CD14-positive monocyte (primary cell): ENCODE data around the gene CDH8. TPM values are rescaled to one million over a fixed set of nuclear protein-coding genes. Genes with fewer than 3 reads are reported as not detected.

ENCODE experiments used
- DNase-seq, 3 donors: peaks; one replicate each; pipeline ENCODE4 v3.0.0-alpha.2; 2011 to 2022
- H2AFZ ChIP-seq: 2 replicates; pipeline ENCODE4 v1.6.0; 2012; ENCODE audit warnings: mild to moderate bottlenecking, low read depth, low read length, inconsistent platforms; ENCODE audit not compliant: insufficient read depth, poor library complexity, severe bottlenecking
- H3K27ac ChIP-seq, 2 donors: 1 replicate in 1 of 2; 2 replicates in 1 of 2; pipeline ENCODE4 v1.5.1; 2012 to 2013; ENCODE audit warnings: low read length in 2 of 2, control low read depth in 1 of 2, inconsistent platforms in 1 of 2, low read depth in 1 of 2, mild to moderate bottlenecking in 1 of 2
- H3K27me3 ChIP-seq, 2 donors: one replicate each; pipeline versions ENCODE4 v1.6.0 to v1.6.1; 2011 to 2013; ENCODE audit warnings: low read length in 2 of 2; ENCODE audit not compliant: control insufficient read depth in 2 of 2, insufficient read depth in 2 of 2
- H3K36me3 ChIP-seq, 2 donors: replicated peaks in 1 of 2; 1 replicate in 1 of 2; 2 replicates in 1 of 2; pipeline versions ENCODE4 v1.5.1 to v1.6.1; 2012 to 2013; ENCODE audit warnings: low read length in 2 of 2, control low read depth in 1 of 2, inconsistent platforms in 1 of 2, mild to moderate bottlenecking in 1 of 2; ENCODE audit not compliant: insufficient read depth in 2 of 2, control insufficient read depth in 1 of 2
- H3K4me1 ChIP-seq, 2 donors: 1 replicate in 1 of 2; 2 replicates in 1 of 2; pipeline versions ENCODE4 v1.5.1 to v1.6.1; 2012 to 2013; ENCODE audit warnings: low read length in 2 of 2, control low read depth in 1 of 2, inconsistent platforms in 1 of 2, mild to moderate bottlenecking in 1 of 2, moderate library complexity in 1 of 2; ENCODE audit not compliant: insufficient read depth in 2 of 2, control insufficient read depth in 1 of 2
- H3K4me2 ChIP-seq: replicated peaks from 2 replicates; pipeline ENCODE3; 2012; ENCODE audit warnings: low read length, moderate library complexity, mild to moderate bottlenecking; ENCODE audit not compliant: poor library complexity, severe bottlenecking; ENCODE audit errors: extremely low read depth
- H3K4me3 ChIP-seq, 3 experiments: fragments of 200-600 bp in 1 of 3; sonication (generic) in 1 of 3; replicated peaks in 1 of 3; 1 replicate in 2 of 3; 2 replicates in 1 of 3; pipeline ENCODE4 v1.5.1; 2011 to 2013; ENCODE audit warnings: low read length in 3 of 3, mild to moderate bottlenecking in 3 of 3, control low read depth in 2 of 3, low read depth in 2 of 3, inconsistent platforms in 1 of 3, moderate library complexity in 1 of 3
- H3K79me2 ChIP-seq: 2 replicates; pipeline ENCODE4 v1.6.0; 2012; ENCODE audit warnings: mild to moderate bottlenecking, control low read depth, inconsistent platforms, low read length, moderate library complexity; ENCODE audit not compliant: insufficient read depth
- H3K9ac ChIP-seq: 2 replicates; pipeline ENCODE4 v1.6.0; 2017; ENCODE audit warnings: low read length, mild to moderate bottlenecking; ENCODE audit not compliant: insufficient read depth, poor library complexity, severe bottlenecking
- H3K9me3 ChIP-seq, 2 donors: replicated peaks in 1 of 2; 1 replicate in 1 of 2; 2 replicates in 1 of 2; pipeline versions ENCODE4 v1.5.1 to v1.6.1; 2012 to 2013; ENCODE audit warnings: low read length in 2 of 2, control low read depth in 1 of 2; ENCODE audit not compliant: control insufficient read depth in 1 of 2, insufficient read depth in 1 of 2
- H4K20me1 ChIP-seq: 2 replicates; pipeline ENCODE4 v1.6.0; 2012; ENCODE audit warnings: mild to moderate bottlenecking, low read length, control low read depth, moderate library complexity; ENCODE audit not compliant: insufficient read depth
- H3K27ac Mint-ChIP-seq, 7 donors: one replicate each; pipeline ENCODE4 v1.8.0; 2020; ENCODE audit warnings: mild to moderate bottlenecking in 7 of 7, mixed read lengths in 7 of 7, moderate library complexity in 6 of 7, inconsistent platforms in 2 of 7
- H3K27me3 Mint-ChIP-seq, 3 donors: one replicate each; pipeline ENCODE4 v1.8.0; 2021 to 2022; ENCODE audit warnings: low read depth in 3 of 3, mild to moderate bottlenecking in 3 of 3, mixed read lengths in 3 of 3, moderate library complexity in 3 of 3, inconsistent platforms in 1 of 3
- H3K36me3 Mint-ChIP-seq, 2 donors: one replicate each; pipeline ENCODE4 v1.8.0; 2020; ENCODE audit warnings: mixed read lengths in 2 of 2, inconsistent platforms in 1 of 2, mild to moderate bottlenecking in 1 of 2
- H3K4me1 Mint-ChIP-seq: one replicate; pipeline ENCODE4 v1.8.0; 2020; ENCODE audit warnings: mild to moderate bottlenecking, mixed read lengths
- H3K4me3 Mint-ChIP-seq, 2 donors: one replicate each; pipeline ENCODE4 v1.8.0; 2020; ENCODE audit warnings: mild to moderate bottlenecking in 2 of 2, mixed read lengths in 2 of 2, moderate library complexity in 1 of 2
- H3K9me3 Mint-ChIP-seq, 7 donors: one replicate each; pipeline ENCODE4 v1.8.0; 2020 to 2022; ENCODE audit warnings: mixed read lengths in 7 of 7, mild to moderate bottlenecking in 6 of 7, moderate library complexity in 6 of 7, inconsistent platforms in 2 of 7
- WGBS: methylation state at CpG from one replicate; pipeline ENCODE4 v1.1.5; 2013; ENCODE audit warnings: missing lambda C conversion rate; ENCODE audit not compliant: insufficient coverage; 5-methylcytosine and 5-hydroxymethylcytosine counted together
- intact Hi-C, 2 donors: fragments of 100-400 bp; cut with micrococcal nuclease; formaldehyde crosslinking; loops; one replicate each; pipeline versions ENCODE4 v1.15.0 to v1.15.1; 2023
- polyA plus RNA-seq, 3 donors: library from polyadenylated mRNA; depleted of rRNA in 1 of 3; unstranded in 2 of 3; stranded (reverse) in 1 of 3; fragments of 300-500 nt in 2 of 3; fragments of >200 nt in 1 of 3; fragmentation: Illumina TruSeq in 2 of 3; gene quantifications; 1 replicate in 2 of 3; 2 replicates in 1 of 3; pipeline ENCODE4 v1.2.3, GENCODE V29; 2012 to 2021
- TF ChIP-seq, protein P1 (sequence below): fragments of 200-600 bp; IDR thresholded peaks from one replicate; pipeline ENCODE4 v1.8.0; 2022; ENCODE audit warnings: antibody characterized with exemption, mild to moderate bottlenecking

Gene CDH8
- polyA plus RNA-seq, 3 donors = not detected

GRCh38 chr16:61900482-61900881 lies 135.8 kb downstream of the CDH8 start:
- Mint-ChIP-seq H3K36me3 (no peaks in the 10 kb centered on the region), H3K4me3 (no peak overlapping the region), H3K4me1 (no peaks in the 10 kb centered on the region), H3K27me3 (peaks cover 0 to 6% (median 0%) of the 10 kb centered on the region in 3 donors), H3K27ac (no peak overlapping the region), H3K9me3 (peaks cover 0 to 6% (median 2%) of the 10 kb centered on the region in 7 donors)
- Histone ChIP-seq H3K36me3 (no peaks in the 10 kb centered on the region), H3K27me3 (peaks cover 0 to 2% of the 10 kb centered on the region in 2 donors), H3K4me3 (no peak overlapping the region), H3K9me3 (no peaks in the 10 kb centered on the region), H3K27ac (no peak overlapping the region), H3K4me2 (no peak overlapping the region), H3K9ac (no peak overlapping the region), H4K20me1 (no peaks in the 10 kb centered on the region), H3K79me2 (no peaks in the 10 kb centered on the region), H2AFZ (no peak overlapping the region), H3K4me1 (no peaks in the 10 kb centered on the region)
- WGBS = 67% methylated on average over 1 of the region's 1 CpG
- no peak for DNase-seq
- TF ChIP-seq, protein P1, sequence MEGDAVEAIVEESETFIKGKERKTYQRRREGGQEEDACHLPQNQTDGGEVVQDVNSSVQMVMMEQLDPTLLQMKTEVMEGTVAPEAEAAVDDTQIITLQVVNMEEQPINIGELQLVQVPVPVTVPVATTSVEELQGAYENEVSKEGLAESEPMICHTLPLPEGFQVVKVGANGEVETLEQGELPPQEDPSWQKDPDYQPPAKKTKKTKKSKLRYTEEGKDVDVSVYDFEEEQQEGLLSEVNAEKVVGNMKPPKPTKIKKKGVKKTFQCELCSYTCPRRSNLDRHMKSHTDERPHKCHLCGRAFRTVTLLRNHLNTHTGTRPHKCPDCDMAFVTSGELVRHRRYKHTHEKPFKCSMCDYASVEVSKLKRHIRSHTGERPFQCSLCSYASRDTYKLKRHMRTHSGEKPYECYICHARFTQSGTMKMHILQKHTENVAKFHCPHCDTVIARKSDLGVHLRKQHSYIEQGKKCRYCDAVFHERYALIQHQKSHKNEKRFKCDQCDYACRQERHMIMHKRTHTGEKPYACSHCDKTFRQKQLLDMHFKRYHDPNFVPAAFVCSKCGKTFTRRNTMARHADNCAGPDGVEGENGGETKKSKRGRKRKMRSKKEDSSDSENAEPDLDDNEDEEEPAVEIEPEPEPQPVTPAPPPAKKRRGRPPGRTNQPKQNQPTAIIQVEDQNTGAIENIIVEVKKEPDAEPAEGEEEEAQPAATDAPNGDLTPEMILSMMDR = no peak
- intact Hi-C loops = no loop called here

DNA sequence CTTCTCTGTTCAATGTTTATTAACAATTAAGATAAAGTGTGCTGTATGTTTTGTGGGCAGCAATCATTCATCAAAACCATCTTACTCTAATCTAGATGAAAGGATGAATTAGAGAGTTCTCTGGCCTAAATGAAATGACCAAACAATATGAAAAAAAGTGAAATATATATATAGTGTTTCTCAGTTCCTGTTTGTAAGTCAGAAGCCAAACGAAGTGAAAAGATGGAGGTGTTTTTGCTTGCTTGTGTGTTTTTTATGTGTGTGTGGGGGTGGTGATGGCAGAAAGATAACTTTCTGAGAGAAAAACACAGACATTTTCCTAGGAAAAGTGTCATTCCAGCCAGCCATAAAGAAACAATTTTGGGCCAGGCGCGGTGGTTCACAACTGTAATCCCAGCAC lies 138.6 kb downstream of the CDH8 start:
- WGBS = 80% methylated on average over 3 of the region's 3 CpGs
- H3K9me3 ChIP-seq = no peaks in the 10 kb centered on the region
- H3K27me3 Mint-ChIP-seq = peaks cover 0 to 2% (median 2%) of the 10 kb centered on the region in 3 donors
- TF ChIP-seq, protein P1 = no peak
- H2AFZ ChIP-seq = no peak overlapping the region
- H3K27ac Mint-ChIP-seq = no peak overlapping the region
- H3K36me3 ChIP-seq = no peaks in the 10 kb centered on the region
- H3K9me3 Mint-ChIP-seq = peaks cover 0 to 5% (median 2%) of the 10 kb centered on the region in 7 donors
- no peak overlapping the region for H3K27ac ChIP-seq
- H4K20me1 ChIP-seq = no peaks in the 10 kb centered on the region
- intact Hi-C loops = no loop called here
- H3K4me3 Mint-ChIP-seq = no peak overlapping the region
- no peak overlapping the region for H3K4me2 ChIP-seq
- no peaks in the 10 kb centered on the region for H3K4me1 ChIP-seq
- H3K4me1 Mint-ChIP-seq = no peaks in the 10 kb centered on the region
- no peaks in the 10 kb centered on the region for H3K36me3 Mint-ChIP-seq
- H3K9ac ChIP-seq = no peak overlapping the region
- H3K79me2 ChIP-seq = no peaks in the 10 kb centered on the region
- H3K4me3 ChIP-seq = no peak overlapping the region
- H3K27me3 ChIP-seq = peaks cover 0 to 2% of the 10 kb centered on the region in 2 donors
- DNase-seq = no peak
